Globus pallidus (tissue), 1 donor: ENCODE measurements around the gene HLA-DPB1.

Source experiments
- DNase-seq: peaks from one replicate; pipeline ENCODE4 v3.0.0-alpha.2; 2015; ENCODE audit warnings: low spot score

Gene HLA-DPB1

DNA sequence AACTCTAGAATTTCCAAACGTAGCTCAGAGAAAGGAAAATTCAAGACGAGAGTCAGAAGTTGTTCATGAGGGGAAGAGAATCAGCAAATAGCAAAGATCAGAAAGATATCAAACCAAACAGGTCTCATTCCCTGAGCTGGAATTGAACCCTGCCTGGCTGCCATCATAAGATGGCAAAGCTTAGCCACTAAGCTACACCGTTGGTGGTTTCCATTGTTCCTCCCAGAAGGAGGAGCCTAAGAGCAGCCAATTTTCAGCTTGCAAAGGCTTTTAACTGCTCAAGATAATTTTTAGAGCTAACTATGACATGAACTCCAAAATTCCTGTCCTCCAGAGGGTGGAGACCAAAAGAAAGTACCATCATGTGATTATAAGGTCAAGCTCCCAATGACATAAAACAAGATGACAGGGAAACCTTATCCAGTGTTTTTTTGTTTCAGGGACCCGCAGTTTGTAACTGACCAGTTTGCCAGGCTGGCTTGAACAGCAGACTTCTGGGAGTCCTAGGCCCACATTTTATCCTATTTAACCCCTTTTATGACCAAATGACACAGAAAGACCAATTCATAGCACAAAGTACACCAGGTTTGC is 60.6 kb downstream of the HLA-DPB1 start:
- DNase-seq: no peak
